ENCODE data around the gene RSPRY1. TPM values are rescaled to one million over a fixed set of nuclear protein-coding genes. Genes with fewer than 3 reads are reported as not detected.

The RSPRY1 gene
- total and polyA plus RNA-seq, 2 of the 8 experiments (the other 6 are each of a cell fraction or from before 2014, with no cell fraction given): 11.5 to 32.5 TPM

GRCh38 chr16:57213462-57213861 lies 27.3 kb downstream of the RSPRY1 start:
- Histone ChIP-seq H2BK12ac (ENCODE audit: low read depth, low read length) (no peak overlapping the region), H3K4me2 (ENCODE audit: insufficient read depth in 1 of 2, low read depth in 2 of 2, low read length in 2 of 2) (no peak overlapping the region), H4K91ac (replicated peaks; ENCODE audit: insufficient read length, low read length) (no peak overlapping the region), H4K8ac (ENCODE audit: extremely low read depth, insufficient read depth, low read length) (no peak overlapping the region), H4K5ac (ENCODE audit: insufficient read length, low read depth, low read length) (no peak overlapping the region), H3K23ac (ENCODE audit: insufficient read length) (no peak overlapping the region), H3K27me3 (replicated peaks in 1 of 4; ENCODE audit: control insufficient read depth in 3 of 4, extremely low read depth in 1 of 4, insufficient read depth in 3 of 4, low read length in 3 of 4) (no peaks in the 10 kb centered on the region), H2BK120ac (replicated peaks; ENCODE audit: low read depth, low read length) (no peak overlapping the region), H3K14ac (ENCODE audit: insufficient read length) (no peak overlapping the region), H3K79me2 (ENCODE audit: control insufficient read depth in 1 of 2, insufficient read depth in 2 of 2, low read length in 2 of 2) (no peaks in the 10 kb centered on the region), H3K27ac (ENCODE audit: low read depth, low read length) (no peak overlapping the region), H3K36me3 (ENCODE audit: control insufficient read depth in 2 of 4, insufficient read depth in 4 of 4, low read length in 3 of 4) (peaks cover 9 to 61% (median 26%) of the 10 kb centered on the region in 4 experiments; a peak in 7 of 8 replicates), H3K56ac (replicated peaks; ENCODE audit: insufficient read length, low read depth, low read length) (no peak overlapping the region), H2AFZ (ENCODE audit: low read length) (no peak overlapping the region), H3K18ac (ENCODE audit: extremely low read depth, low read length) (no peak overlapping the region), H3K4me1 (replicated peaks in 1 of 4; ENCODE audit: control insufficient read depth in 3 of 4, insufficient read depth in 4 of 4, low read length in 3 of 4) (no peaks in the 10 kb centered on the region), H2BK20ac (ENCODE audit: low read length) (no peak overlapping the region), H3K23me2 (ENCODE audit: low read depth, low read length) (no peaks in the 10 kb centered on the region), H4K20me1 (replicated peaks in 1 of 2; ENCODE audit: control insufficient read depth in 1 of 2, insufficient read depth in 2 of 2, low read length in 2 of 2) (peaks cover 0 to 3% of the 10 kb centered on the region in 2 experiments), H3K4me3 (ENCODE audit: extremely low read depth in 1 of 4, insufficient read depth in 2 of 4, low read depth in 3 of 4, low read length in 4 of 4) (no peak overlapping the region), H2BK15ac (ENCODE audit: low read length) (no peak overlapping the region), H3K9me3 (ENCODE audit: insufficient read depth in 2 of 2, low read depth in 1 of 2, low read length in 1 of 2) (no peaks in the 10 kb centered on the region), H3K79me1 (ENCODE audit: low read depth, low read length) (no peaks in the 10 kb centered on the region), H2AK5ac (ENCODE audit: low read depth, low read length) (no peak overlapping the region), H2BK5ac (ENCODE audit: low read depth, low read length) (no peak overlapping the region), H3K9ac (replicated peaks in 1 of 4; ENCODE audit: extremely low read depth in 1 of 4, low read depth in 3 of 4, low read length in 3 of 4) (no peak overlapping the region), H3K4ac (replicated peaks; ENCODE audit: insufficient read length, low read depth, low read length) (no peak overlapping the region)
- TF ChIP-seq CEBPB (IDR thresholded peaks at IDR 0.05; ENCODE audit: low read depth, low read length) (no peak), SP4 (IDR thresholded peaks at IDR 0.05; ENCODE audit: low read length) (no peak), POLR2AphosphoS5 (IDR thresholded peaks at IDR 0.05; ENCODE audit: low read depth, low read length) (no peak), GABPA (IDR thresholded peaks at IDR 0.05; ENCODE audit: borderline replicate concordance, insufficient read depth, low read length) (no peak), FOSL1 (IDR thresholded peaks at IDR 0.05; ENCODE audit: insufficient read depth, low read depth, low read length) (no peak), SIRT6 (IDR thresholded peaks at IDR 0.05; ENCODE audit: low read length) (no peak), EP300 (IDR thresholded peaks at IDR 0.05; ENCODE audit: borderline replicate concordance in 1 of 2, low read depth in 2 of 2, low read length in 2 of 2) (no peak), SP1 (IDR thresholded peaks at IDR 0.05; ENCODE audit: low read depth, low read length) (no peak), HDAC6 (IDR thresholded peaks at IDR 0.05; ENCODE audit: low read depth, low read length) (no peak)
- FAIRE-seq (no peak), DNase-seq (ENCODE audit: low read depth in 1 of 2, low spot score in 2 of 2) (no peak)
- ChIA-PET POLR2A (ENCODE audit: partially characterized antibody) (no interaction called here), CTCF (ENCODE audit: partially characterized antibody) (interaction anchor here (1.3 to 2.3 kb wide), 3 partner anchors 39 to 131 kb away, joined by 3 to 4 read pairs (median 3); no protein-coding TSS in a partner anchor)
- WGBS, 2 experiments (ENCODE audit: extremely low coverage in 1 of 2, insufficient coverage in 1 of 2, insufficient read length in 1 of 2, insufficient replicate concordance in 2 of 2, low coverage in 1 of 2, low lambda C conversion rate in 2 of 2, missing lambda C conversion rate in 1 of 2): 89% methylated on average over 1 of the region's 1 CpG; no CpG with 5 or more reads in 1 of the 2 experiments

Data from H1 (cell line).